Hepatocyte (in vitro differentiated cells): Measurements from ENCODE around the gene ADGRV1.

Source experiments
- EZH2 ChIP-seq: fragments of 200-600 bp; sonication (generic); IDR thresholded peaks from 2 replicates; pipeline ENCODE4 v1.6.1; 2016; ENCODE audit warnings: antibody characterized with exemption, mild to moderate bottlenecking, borderline replicate concordance
- EZH2phosphoT487 ChIP-seq: fragments of 200-600 bp; sonication (generic); IDR thresholded peaks from one replicate; pipeline ENCODE4 v1.6.1; 2018; ENCODE audit warnings: antibody characterized with exemption, mild to moderate bottlenecking, low read depth, moderate library complexity; ENCODE audit not compliant: unreplicated experiment, severe bottlenecking
- TF ChIP-seq, protein P1 (sequence below): fragments of 200-600 bp; sonication (generic); IDR thresholded peaks from 2 replicates; pipeline ENCODE4 v1.5.1; 2016; ENCODE audit warnings: antibody characterized with exemption, mild to moderate bottlenecking; ENCODE audit not compliant: poor library complexity

DNA sequence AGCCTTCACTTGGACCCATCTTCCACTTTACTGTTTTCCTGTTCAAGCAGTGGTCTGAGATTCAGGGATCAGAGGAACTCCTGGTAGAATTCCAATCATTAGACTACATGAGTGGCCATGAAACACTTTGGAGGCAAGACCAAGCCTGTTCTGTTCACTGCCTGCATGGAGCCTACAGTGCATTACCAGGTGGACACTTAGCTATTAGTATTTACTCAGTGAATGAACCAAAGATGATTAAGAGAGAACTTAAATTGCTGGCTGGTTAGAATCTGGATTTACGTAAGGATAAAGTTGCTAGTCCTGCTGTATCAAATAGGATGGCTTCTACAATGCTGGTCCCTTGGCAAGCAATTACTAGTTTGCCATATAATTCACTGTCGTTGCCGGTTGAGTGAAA lies 579.0 kb downstream of the ADGRV1 start:
- TF ChIP-seq, protein P1, sequence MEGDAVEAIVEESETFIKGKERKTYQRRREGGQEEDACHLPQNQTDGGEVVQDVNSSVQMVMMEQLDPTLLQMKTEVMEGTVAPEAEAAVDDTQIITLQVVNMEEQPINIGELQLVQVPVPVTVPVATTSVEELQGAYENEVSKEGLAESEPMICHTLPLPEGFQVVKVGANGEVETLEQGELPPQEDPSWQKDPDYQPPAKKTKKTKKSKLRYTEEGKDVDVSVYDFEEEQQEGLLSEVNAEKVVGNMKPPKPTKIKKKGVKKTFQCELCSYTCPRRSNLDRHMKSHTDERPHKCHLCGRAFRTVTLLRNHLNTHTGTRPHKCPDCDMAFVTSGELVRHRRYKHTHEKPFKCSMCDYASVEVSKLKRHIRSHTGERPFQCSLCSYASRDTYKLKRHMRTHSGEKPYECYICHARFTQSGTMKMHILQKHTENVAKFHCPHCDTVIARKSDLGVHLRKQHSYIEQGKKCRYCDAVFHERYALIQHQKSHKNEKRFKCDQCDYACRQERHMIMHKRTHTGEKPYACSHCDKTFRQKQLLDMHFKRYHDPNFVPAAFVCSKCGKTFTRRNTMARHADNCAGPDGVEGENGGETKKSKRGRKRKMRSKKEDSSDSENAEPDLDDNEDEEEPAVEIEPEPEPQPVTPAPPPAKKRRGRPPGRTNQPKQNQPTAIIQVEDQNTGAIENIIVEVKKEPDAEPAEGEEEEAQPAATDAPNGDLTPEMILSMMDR, result no peak
- TF ChIP-seq EZH2, result no peak
- no peak for TF ChIP-seq EZH2phosphoT487
